ENCODE measurements around the gene MS4A14. TPM values are rescaled to one million over a fixed set of nuclear protein-coding genes. Genes with fewer than 3 reads are reported as not detected.

Gene MS4A14
- total RNA-seq, 2 donors from 2014 or later: 0.17 to 1.1 TPM

DNA sequence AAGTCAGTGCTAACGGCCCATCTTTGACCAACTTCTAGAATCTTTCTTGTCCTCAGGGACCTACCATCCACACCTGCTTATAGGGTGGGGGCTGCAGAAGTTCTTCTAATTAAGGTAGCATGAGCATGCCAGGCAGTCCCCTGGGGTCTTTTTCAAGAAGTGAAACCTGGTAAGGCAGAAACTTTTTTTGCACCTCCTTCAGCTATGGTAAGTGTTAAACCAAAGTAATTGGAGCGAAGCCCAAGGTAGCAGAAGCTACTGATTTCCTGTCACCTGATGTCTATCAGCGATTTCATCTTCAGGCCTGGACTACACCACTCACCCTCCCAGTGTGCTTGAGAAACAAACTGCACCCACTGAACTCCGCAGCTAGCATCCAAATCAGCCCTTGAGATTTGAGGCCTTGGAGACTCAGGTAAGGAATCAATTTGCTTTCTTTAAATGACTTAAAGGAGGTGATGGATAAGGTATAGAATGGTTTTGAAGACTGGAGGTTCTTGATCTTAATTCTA, 59.3 kb downstream of the MS4A14 start, which contains the start of gene MS4A1:
Gene MS4A1, plus strand, starts transcription at position 317 of the 512 bp plus-strand sequence. CDS start 6,528 bp downstream, outside the sequence.
- intact Hi-C loops (cut with DNase I): no loop called here
- DNase-seq: no peak
- Histone ChIP-seq H3K9ac (ENCODE audit: low read depth in 2 of 2, low read length in 2 of 2) (no peak within 1 kb of the TSS), H3K27me3 (no peaks in the 10 kb centered on the region), H3K4me3 (no peak within 1 kb of the TSS), H3K9me3 (no peaks in the 10 kb centered on the region), H3K4me1 (no peaks in the 10 kb centered on the region), H3K27ac (no peak within 1 kb of the TSS), H3K36me3 (no peaks in the 10 kb centered on the region)
- TF ChIP-seq, protein P1, sequence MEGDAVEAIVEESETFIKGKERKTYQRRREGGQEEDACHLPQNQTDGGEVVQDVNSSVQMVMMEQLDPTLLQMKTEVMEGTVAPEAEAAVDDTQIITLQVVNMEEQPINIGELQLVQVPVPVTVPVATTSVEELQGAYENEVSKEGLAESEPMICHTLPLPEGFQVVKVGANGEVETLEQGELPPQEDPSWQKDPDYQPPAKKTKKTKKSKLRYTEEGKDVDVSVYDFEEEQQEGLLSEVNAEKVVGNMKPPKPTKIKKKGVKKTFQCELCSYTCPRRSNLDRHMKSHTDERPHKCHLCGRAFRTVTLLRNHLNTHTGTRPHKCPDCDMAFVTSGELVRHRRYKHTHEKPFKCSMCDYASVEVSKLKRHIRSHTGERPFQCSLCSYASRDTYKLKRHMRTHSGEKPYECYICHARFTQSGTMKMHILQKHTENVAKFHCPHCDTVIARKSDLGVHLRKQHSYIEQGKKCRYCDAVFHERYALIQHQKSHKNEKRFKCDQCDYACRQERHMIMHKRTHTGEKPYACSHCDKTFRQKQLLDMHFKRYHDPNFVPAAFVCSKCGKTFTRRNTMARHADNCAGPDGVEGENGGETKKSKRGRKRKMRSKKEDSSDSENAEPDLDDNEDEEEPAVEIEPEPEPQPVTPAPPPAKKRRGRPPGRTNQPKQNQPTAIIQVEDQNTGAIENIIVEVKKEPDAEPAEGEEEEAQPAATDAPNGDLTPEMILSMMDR (IDR thresholded peaks at IDR 0.05): no peak

DNA sequence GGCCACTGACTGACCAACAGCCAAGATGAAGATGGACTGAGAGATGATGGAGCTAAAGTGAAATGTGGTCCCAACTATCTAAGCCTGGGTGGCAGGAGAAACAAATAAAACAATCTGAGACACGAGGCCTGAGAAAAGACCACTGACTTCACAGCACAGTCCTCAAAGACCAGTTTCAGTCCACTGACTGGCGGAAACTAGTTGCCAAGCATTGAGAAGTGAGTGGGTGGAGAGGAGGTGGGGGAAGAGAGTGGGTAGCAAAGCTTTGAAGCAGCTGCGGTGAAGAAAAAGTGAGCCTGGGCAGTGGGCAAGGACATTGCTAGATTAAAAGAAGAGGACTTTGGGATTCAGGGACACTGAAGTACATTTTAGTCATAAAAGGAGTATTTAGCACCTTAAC, 61.3 kb downstream of the MS4A14 start:
- DNase-seq: no peak
- intact Hi-C loops (cut with DNase I): no loop called here
- TF ChIP-seq, protein P1 (IDR thresholded peaks at IDR 0.05): no peak
- no peaks in the 10 kb centered on the region for H3K4me1 ChIP-seq
- no peak overlapping the region for H3K27ac ChIP-seq
- no peaks in the 10 kb centered on the region for H3K9me3 ChIP-seq
- no peak overlapping the region for H3K4me3 ChIP-seq
- H3K36me3 ChIP-seq: no peaks in the 10 kb centered on the region
- H3K9ac ChIP-seq (ENCODE audit: low read depth in 2 of 2, low read length in 2 of 2): no peak overlapping the region
- H3K27me3 ChIP-seq: no peaks in the 10 kb centered on the region

DNA sequence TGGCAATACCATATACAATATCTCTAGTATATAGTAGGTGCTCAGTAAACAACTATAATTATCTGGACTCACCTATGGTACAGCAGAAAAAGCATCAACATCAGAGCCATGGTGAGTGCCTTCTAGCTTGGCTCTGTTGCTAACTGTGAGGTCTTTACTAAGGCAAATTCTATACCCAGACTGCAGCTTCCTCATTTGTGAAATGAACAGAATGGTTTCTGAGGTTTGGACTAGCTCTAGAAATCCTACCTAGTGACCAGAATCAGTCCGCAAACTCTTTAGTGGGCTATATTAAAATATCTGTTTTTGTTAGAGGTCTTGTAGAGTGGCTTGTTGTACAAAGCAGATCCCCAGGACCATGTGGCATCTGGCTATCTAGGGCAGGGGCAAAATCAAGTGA, 63.1 kb downstream of the MS4A14 start:
- no peaks in the 10 kb centered on the region for H3K4me1 ChIP-seq
- H3K4me3 ChIP-seq: no peak overlapping the region
- intact Hi-C loops (cut with DNase I): no loop called here
- no peak overlapping the region for H3K27ac ChIP-seq
- TF ChIP-seq, protein P1 (IDR thresholded peaks at IDR 0.05): no peak
- no peaks in the 10 kb centered on the region for H3K9me3 ChIP-seq
- H3K27me3 ChIP-seq: no peaks in the 10 kb centered on the region
- no peaks in the 10 kb centered on the region for H3K36me3 ChIP-seq
- no peak for DNase-seq
- no peak overlapping the region for H3K9ac ChIP-seq (ENCODE audit: low read depth in 2 of 2, low read length in 2 of 2)

Other genes with a start within 250 kb of the MS4A14 start
- 10 to 100 TPM; 10.5 to 43.1 TPM for gene MS4A6A, start 213.4 kb upstream of the MS4A14 start, total RNA-seq
- gene MS4A4E, start 153.3 kb upstream of the MS4A14 start, total RNA-seq: 1 to 10 TPM in 1 of 2 donors, under 1 TPM in 1; 0.69 to 1.0 TPM
- gene MS4A4A, start 115.8 kb upstream of the MS4A14 start, total RNA-seq: 10 to 100 TPM in 1 of 2 donors, 1 to 10 TPM in 1; 5.6 to 12.1 TPM
- gene MS4A6E, start 69.2 kb upstream of the MS4A14 start, total RNA-seq: not detected
- 10 to 100 TPM in 1 of 2 donors, 1 to 10 TPM in 1; 3.3 to 12.6 TPM for gene MS4A7, start 17.9 kb upstream of the MS4A14 start, total RNA-seq
- not detected for gene MS4A5, start 33.1 kb downstream of the MS4A14 start, total RNA-seq
- gene MS4A1, start 59.4 kb downstream of the MS4A14 start, total RNA-seq: under 1 TPM; 0.96 to 0.98 TPM
- 100 to 1,000 TPM in 1 of 2 donors, 10 to 100 TPM in 1; 46.5 to 445 TPM for gene MS4A12, start 96.3 kb downstream of the MS4A14 start, total RNA-seq
- not detected for gene MS4A13, start 118.9 kb downstream of the MS4A14 start, total RNA-seq